Neural cell (in vitro differentiated cells): ENCODE data around the gene SREK1. TPM values are rescaled to one million over a fixed set of nuclear protein-coding genes. Genes with fewer than 3 reads are reported as not detected.

ENCODE experiments used
- H2AFZ ChIP-seq: fragments of 200-600, 300-800 bp; sonication (generic), shearing (Covaris generic); 2 replicates; pipeline ENCODE4 v1.6.0; 2014; ENCODE audit warnings: low read depth, mild to moderate bottlenecking, antibody characterized with exemption, low read length, moderate library complexity
- H3F3A ChIP-seq: fragments of 200-600 bp; shearing (Covaris generic); 2 replicates; pipeline ENCODE4 v1.6.1; 2016; ENCODE audit warnings: mild to moderate bottlenecking, moderate library complexity, mixed read lengths, antibody characterized with exemption, low read length; ENCODE audit not compliant: insufficient read depth, poor library complexity, severe bottlenecking
- H3K27ac ChIP-seq: fragments of 200-600, 300-800 bp; sonication (generic), shearing (Covaris generic); 2 replicates; pipeline ENCODE4 v1.5.1; 2014; ENCODE audit warnings: mild to moderate bottlenecking, low read length, moderate library complexity
- H3K27me3 ChIP-seq: fragments of 300-800, 200-600 bp; sonication (generic), shearing (Covaris generic); 2 replicates; pipeline ENCODE4 v1.6.0; 2014; ENCODE audit warnings: mild to moderate bottlenecking, low read depth, low read length, moderate library complexity; ENCODE audit not compliant: insufficient read depth
- H3K36me3 ChIP-seq: fragments of 300-800, 200-600 bp; sonication (generic), shearing (Covaris generic); 2 replicates; pipeline ENCODE4 v1.5.1; 2014; ENCODE audit warnings: mild to moderate bottlenecking, antibody characterized with exemption, low read length, moderate library complexity; ENCODE audit not compliant: insufficient read depth
- H3K4me2 ChIP-seq: fragments of 300-800, 200-600 bp; sonication (generic), shearing (Covaris generic); 2 replicates; pipeline ENCODE4 v1.6.0; 2014; ENCODE audit warnings: mild to moderate bottlenecking, low read length
- H3K4me3 ChIP-seq: fragments of 300-800, 200-600 bp; sonication (generic), shearing (Covaris generic); 2 replicates; pipeline ENCODE4 v1.5.1; 2014; ENCODE audit warnings: mild to moderate bottlenecking, low read length, moderate library complexity
- H3K79me2 ChIP-seq: fragments of 200-600 bp; shearing (Covaris generic); replicated peaks from 2 replicates; pipeline ENCODE4 v1.6.0; 2014; ENCODE audit warnings: mild to moderate bottlenecking, low read length, moderate library complexity; ENCODE audit not compliant: insufficient read depth
- H3K9ac ChIP-seq: fragments of 300-800, 200-600 bp; sonication (generic), shearing (Covaris generic); 2 replicates; pipeline ENCODE4 v1.6.1; 2016; ENCODE audit warnings: mild to moderate bottlenecking, low read length, mixed read lengths
- H3K9me2 ChIP-seq: fragments of 200-600 bp; shearing (Covaris generic); 2 replicates; pipeline ENCODE4 v1.6.1; 2016; ENCODE audit warnings: mild to moderate bottlenecking, low read length, mixed read lengths; ENCODE audit not compliant: insufficient read depth
- H3K9me3 ChIP-seq: fragments of 200-600, 300-800 bp; sonication (generic), shearing (Covaris generic); 2 replicates; pipeline ENCODE4 v1.6.1; 2016; ENCODE audit warnings: mild to moderate bottlenecking, mixed run types, low read length, moderate library complexity, mixed read lengths
- H4K20me1 ChIP-seq: fragments of 200-600 bp; shearing (Covaris generic); 2 replicates; pipeline ENCODE4 v1.6.1; 2016; ENCODE audit warnings: mild to moderate bottlenecking, mixed run types; ENCODE audit not compliant: insufficient read depth
- EP300 ChIP-seq: fragments of 450-650 bp; conservative IDR thresholded peaks from 2 replicates; pipeline ENCODE4 v1.6.1; 2014; ENCODE audit warnings: antibody characterized with exemption, mild to moderate bottlenecking, moderate library complexity; ENCODE audit not compliant: poor library complexity, severe bottlenecking
- EZH2 ChIP-seq: fragments of 200-600, 300-800 bp; shearing (Covaris generic), sonication (generic); IDR thresholded peaks from 2 replicates; pipeline ENCODE4 v1.6.1; 2014; ENCODE audit warnings: antibody characterized with exemption, low read length, borderline replicate concordance, mild to moderate bottlenecking; ENCODE audit not compliant: insufficient read depth, poor library complexity, severe bottlenecking
- MXI1 ChIP-seq: fragments of 450-650 bp; conservative IDR thresholded peaks from 2 replicates; pipeline ENCODE4 v1.6.1; 2014; ENCODE audit warnings: antibody characterized with exemption, mild to moderate bottlenecking; ENCODE audit not compliant: poor library complexity, severe bottlenecking
- POLR2AphosphoS5 ChIP-seq: IDR thresholded peaks from 2 replicates; pipeline ENCODE4 v1.6.1; 2012
- RAD21 ChIP-seq: fragments of 450-650 bp; conservative IDR thresholded peaks from 2 replicates; pipeline ENCODE4 v1.6.1; 2014; ENCODE audit warnings: antibody characterized with exemption, mild to moderate bottlenecking, moderate library complexity
- SMC3 ChIP-seq: fragments of 450-650 bp; conservative IDR thresholded peaks from 2 replicates; pipeline ENCODE4 v1.6.1; 2014; ENCODE audit warnings: antibody characterized with exemption, mild to moderate bottlenecking, moderate library complexity; ENCODE audit not compliant: poor library complexity
- TAF1 ChIP-seq: IDR thresholded peaks from 2 replicates; pipeline ENCODE4 v1.6.1; 2012; ENCODE audit warnings: low read depth
- polyA plus RNA-seq: library from polyadenylated mRNA; depleted of rRNA; stranded (reverse); fragments of >200 nt; gene quantifications from 2 replicates; pipeline ENCODE4 v1.2.3, GENCODE V29; 2014
- TF ChIP-seq, protein P1 (sequence below): IDR thresholded peaks from 2 replicates; pipeline ENCODE4 v1.6.1; 2012; ENCODE audit warnings: borderline replicate concordance
- TF ChIP-seq, protein P2 (sequence below): fragments of 450-650 bp; IDR thresholded peaks from 2 replicates; pipeline ENCODE4 v1.5.1; 2014; ENCODE audit warnings: antibody characterized with exemption, mild to moderate bottlenecking, moderate library complexity; ENCODE audit not compliant: poor library complexity, severe bottlenecking

The SREK1 gene
- polyA plus RNA-seq, 1 donor from 2014 or later: 73.6 TPM

DNA sequence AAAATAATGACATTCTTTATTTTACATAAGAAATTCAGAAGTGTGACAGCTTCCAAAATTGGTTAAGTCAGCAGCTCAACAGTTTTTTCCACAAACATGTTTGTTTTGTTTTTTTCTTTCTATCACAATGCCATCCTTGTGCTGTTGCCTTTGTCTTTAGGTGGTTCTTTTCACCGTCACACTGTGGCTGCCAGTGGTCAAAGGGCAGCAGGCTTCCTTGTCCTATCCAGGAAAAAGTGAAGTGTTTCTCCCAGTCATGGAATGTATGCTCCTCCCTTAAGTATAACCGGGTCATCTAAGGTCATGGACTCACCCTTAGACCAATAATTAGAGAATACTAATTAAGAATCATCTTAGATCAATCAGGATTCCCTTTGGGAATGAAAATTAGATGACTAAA, 87.4 kb downstream of the SREK1 start:
- no peak overlapping the region for H3K9ac ChIP-seq
- H3K4me2 ChIP-seq: no peak overlapping the region
- H3K9me3 ChIP-seq: no peaks in the 10 kb centered on the region

DNA sequence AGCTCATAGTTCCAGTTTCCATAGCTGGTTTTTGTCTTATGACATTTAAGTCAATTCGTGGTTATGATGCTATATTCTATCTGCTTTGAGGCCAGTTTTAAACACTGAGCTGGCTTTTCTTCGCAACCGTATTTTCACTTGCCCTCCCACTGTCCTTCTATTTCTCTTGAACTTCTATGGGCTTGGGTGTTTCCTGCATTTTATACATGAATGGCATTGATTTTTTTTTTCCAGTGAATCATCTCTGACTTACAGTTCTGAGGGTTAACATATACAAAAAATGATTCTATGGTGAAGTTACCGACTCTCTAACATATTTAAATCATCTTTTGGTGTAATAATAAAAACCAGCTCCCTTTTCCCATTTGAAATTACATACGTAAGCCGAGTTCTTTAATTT, 88.2 kb downstream of the SREK1 start:
- Histone ChIP-seq H3K9ac (no peak overlapping the region), H3K9me3 (no peaks in the 10 kb centered on the region), H3K27ac (no peak overlapping the region), H3K79me2 (no peaks in the 10 kb centered on the region), H2AFZ (no peak overlapping the region), H3K9me2 (no peaks in the 10 kb centered on the region), H3K36me3 (no peaks in the 10 kb centered on the region), H4K20me1 (no peaks in the 10 kb centered on the region), H3K27me3 (no peaks in the 10 kb centered on the region), H3K4me2 (no peak overlapping the region), H3K4me3 (no peak overlapping the region), H3F3A (no peaks in the 10 kb centered on the region)
- no peak for TF ChIP-seq RAD21
- TF ChIP-seq EZH2: no peak
- no peak for TF ChIP-seq SMC3
- TF ChIP-seq, protein P1, sequence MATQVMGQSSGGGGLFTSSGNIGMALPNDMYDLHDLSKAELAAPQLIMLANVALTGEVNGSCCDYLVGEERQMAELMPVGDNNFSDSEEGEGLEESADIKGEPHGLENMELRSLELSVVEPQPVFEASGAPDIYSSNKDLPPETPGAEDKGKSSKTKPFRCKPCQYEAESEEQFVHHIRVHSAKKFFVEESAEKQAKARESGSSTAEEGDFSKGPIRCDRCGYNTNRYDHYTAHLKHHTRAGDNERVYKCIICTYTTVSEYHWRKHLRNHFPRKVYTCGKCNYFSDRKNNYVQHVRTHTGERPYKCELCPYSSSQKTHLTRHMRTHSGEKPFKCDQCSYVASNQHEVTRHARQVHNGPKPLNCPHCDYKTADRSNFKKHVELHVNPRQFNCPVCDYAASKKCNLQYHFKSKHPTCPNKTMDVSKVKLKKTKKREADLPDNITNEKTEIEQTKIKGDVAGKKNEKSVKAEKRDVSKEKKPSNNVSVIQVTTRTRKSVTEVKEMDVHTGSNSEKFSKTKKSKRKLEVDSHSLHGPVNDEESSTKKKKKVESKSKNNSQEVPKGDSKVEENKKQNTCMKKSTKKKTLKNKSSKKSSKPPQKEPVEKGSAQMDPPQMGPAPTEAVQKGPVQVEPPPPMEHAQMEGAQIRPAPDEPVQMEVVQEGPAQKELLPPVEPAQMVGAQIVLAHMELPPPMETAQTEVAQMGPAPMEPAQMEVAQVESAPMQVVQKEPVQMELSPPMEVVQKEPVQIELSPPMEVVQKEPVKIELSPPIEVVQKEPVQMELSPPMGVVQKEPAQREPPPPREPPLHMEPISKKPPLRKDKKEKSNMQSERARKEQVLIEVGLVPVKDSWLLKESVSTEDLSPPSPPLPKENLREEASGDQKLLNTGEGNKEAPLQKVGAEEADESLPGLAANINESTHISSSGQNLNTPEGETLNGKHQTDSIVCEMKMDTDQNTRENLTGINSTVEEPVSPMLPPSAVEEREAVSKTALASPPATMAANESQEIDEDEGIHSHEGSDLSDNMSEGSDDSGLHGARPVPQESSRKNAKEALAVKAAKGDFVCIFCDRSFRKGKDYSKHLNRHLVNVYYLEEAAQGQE: no peak
- no peak for TF ChIP-seq TAF1
- no peak for TF ChIP-seq POLR2AphosphoS5

More for the DNA sequence above, 87.4 kb downstream of the SREK1 start:
- Histone ChIP-seq H3K27me3 (no peaks in the 10 kb centered on the region), H3K36me3 (no peaks in the 10 kb centered on the region), H3K27ac (no peak overlapping the region), H3K9me2 (no peaks in the 10 kb centered on the region), H3K4me3 (no peak overlapping the region), H4K20me1 (no peaks in the 10 kb centered on the region), H3F3A (no peaks in the 10 kb centered on the region), H2AFZ (no peak overlapping the region), H3K79me2 (no peaks in the 10 kb centered on the region)
- TF ChIP-seq MXI1 (no peak), POLR2AphosphoS5 (no peak), EP300 (no peak), RAD21 (no peak), TAF1 (no peak), EZH2 (no peak)

DNA sequence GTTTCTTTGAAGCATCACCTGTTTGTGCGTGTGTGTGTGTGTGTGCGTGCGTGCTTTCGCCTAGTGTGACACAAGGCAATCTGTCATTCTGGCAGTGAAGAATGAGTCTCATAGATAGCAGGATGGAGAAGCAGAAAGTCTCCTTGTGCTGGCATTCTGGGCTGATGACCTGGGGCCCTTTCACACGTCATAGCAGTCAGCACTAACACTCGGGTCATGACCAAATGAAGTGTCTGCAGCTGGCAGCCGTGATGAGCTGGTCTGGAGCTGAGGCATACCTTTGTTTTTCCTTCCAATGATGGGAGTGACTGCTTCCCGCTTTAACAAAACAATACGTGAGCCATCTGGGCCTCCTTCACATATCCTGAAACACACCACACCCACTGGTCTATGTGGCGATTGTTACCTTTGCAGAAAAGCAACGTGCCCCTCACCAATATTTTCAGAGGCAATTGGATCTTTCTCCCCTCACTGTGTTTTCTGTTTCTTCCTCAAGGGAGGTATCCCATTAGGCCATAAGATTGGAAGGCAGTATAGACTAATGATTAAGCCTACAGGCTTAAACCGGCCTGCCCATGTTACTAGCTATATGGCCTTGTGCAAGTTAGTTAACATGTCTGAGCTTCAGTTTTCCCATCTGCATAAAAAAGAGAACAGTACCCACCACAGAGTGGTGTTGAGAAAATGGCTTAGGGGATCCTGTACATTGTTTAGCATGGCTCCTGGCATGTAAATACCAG, 88.8 kb downstream of the SREK1 start:
- no peaks in the 10 kb centered on the region for H3K79me2 ChIP-seq
- TF ChIP-seq, protein P2, sequence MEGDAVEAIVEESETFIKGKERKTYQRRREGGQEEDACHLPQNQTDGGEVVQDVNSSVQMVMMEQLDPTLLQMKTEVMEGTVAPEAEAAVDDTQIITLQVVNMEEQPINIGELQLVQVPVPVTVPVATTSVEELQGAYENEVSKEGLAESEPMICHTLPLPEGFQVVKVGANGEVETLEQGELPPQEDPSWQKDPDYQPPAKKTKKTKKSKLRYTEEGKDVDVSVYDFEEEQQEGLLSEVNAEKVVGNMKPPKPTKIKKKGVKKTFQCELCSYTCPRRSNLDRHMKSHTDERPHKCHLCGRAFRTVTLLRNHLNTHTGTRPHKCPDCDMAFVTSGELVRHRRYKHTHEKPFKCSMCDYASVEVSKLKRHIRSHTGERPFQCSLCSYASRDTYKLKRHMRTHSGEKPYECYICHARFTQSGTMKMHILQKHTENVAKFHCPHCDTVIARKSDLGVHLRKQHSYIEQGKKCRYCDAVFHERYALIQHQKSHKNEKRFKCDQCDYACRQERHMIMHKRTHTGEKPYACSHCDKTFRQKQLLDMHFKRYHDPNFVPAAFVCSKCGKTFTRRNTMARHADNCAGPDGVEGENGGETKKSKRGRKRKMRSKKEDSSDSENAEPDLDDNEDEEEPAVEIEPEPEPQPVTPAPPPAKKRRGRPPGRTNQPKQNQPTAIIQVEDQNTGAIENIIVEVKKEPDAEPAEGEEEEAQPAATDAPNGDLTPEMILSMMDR: no peak
- TF ChIP-seq POLR2AphosphoS5: no peak
- no peak for TF ChIP-seq TAF1
- no peak for TF ChIP-seq MXI1
- TF ChIP-seq, protein P1: no peak
- no peak for TF ChIP-seq RAD21
- TF ChIP-seq SMC3: no peak
- no peak for TF ChIP-seq EP300
- no peak for TF ChIP-seq EZH2
- no peaks in the 10 kb centered on the region for H4K20me1 ChIP-seq
- no peak overlapping the region for H3K4me3 ChIP-seq
- no peaks in the 10 kb centered on the region for H3K9me3 ChIP-seq
- H3K9ac ChIP-seq: no peak overlapping the region
- H2AFZ ChIP-seq: no peak overlapping the region
- H3K9me2 ChIP-seq: no peaks in the 10 kb centered on the region
- no peaks in the 10 kb centered on the region for H3K27me3 ChIP-seq
- no peak overlapping the region for H3K27ac ChIP-seq
- no peak overlapping the region for H3K4me2 ChIP-seq
- no peaks in the 10 kb centered on the region for H3F3A ChIP-seq
- no peaks in the 10 kb centered on the region for H3K36me3 ChIP-seq
